HL-60/S4 (cell line): ENCODE results near the gene APRT.

Experiments
- in situ Hi-C: fragments of 300-500 bp; cut with MboI; formaldehyde crosslinking; loops from 2 replicates; pipeline ENCODE4 v1.14.3; 2022; ENCODE audit warnings: low sequenced_read_pairs

APRT gene, protein sequence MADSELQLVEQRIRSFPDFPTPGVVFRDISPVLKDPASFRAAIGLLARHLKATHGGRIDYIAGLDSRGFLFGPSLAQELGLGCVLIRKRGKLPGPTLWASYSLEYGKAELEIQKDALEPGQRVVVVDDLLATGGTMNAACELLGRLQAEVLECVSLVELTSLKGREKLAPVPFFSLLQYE

GRCh38 chr16:88811769-88812512 is at the start of gene APRT:
Gene APRT, minus strand, starts transcription at chr16:88811928. Its CDS starts 29 bp downstream, at chr16:88811899.
- in situ Hi-C loops, result no loop called here

GRCh38 chr16:88861359-88861758 is 49.6 kb upstream of the APRT start:
- in situ Hi-C loops, result no loop called here

DNA sequence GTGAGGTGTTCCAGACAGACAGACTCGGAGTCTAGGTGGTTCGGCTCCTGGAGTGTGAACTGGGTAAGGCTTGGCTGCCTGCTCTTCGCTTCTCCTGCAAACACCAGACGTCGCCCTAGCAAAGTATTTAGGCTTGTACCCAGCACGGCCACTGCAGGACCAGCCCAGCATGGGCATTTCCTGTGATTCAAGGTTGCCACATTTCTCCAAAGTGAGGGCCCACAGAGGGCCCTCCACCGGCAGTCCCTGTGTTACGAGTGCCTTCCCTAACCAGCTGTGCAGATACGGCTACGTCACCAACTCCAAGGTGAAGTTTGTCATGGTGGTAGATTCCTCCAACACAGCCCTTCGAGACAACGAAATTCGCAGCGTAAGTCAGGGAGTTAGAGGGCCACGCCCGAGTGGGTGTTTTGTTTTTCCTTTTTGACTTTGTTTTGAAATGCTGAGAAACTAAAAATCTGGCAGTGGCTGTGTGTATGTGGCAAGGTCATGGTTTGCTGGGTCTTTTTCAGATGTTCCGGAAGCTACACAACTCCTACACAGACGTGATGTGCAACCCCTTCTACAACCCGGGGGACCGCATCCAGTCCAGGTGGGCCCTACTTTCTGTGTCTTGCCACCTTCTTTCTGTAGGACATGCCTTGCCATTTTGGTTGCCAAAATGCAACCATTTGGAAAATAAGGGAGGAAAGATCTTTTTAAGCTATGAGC is 47.8 kb upstream of the APRT start:
- in situ Hi-C loops, result no loop called here

DNA sequence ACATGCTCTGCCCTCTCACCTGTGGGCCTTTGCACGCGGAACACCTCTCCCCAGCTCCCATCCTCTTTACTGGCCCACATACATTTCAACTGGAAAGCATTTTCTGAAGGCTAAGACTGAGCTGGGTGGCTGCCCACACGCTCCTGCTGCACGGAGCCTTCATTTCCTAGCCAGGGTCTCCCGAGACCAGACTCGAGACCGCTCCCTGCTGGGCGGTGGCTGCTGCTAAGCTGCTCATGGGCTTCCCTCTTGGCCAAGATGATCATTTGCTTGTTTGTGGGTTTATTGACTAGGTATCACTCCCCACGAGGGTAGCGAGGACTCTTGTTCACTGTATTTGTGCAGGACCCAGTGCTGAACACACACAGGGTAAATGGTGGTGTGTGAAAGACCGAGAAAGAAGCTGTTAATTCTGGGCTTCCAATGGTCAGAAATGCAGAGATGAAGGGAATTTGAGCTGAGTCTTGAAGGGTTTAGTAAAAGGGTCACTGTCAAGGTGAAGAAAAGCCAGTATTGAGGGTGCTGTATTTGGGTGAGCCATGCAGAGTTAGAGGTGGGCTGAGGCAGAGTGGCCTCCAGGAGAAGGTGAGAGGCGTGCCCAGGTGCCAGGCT is 46.1 kb upstream of the APRT start:
- in situ Hi-C loops, result no loop called here

- in situ Hi-C loops, result no loop called here
Observed at GRCh38 chr16:88856828-88857727, 45.4 kb upstream of the APRT start, which contains the start of the genes GALNS and TRAPPC2L. Gene GALNS, minus strand, starts transcription at chr16:88856947. Its CDS starts 70 bp downstream, at chr16:88856877. Gene TRAPPC2L, plus strand, starts transcription at chr16:88857127. Its CDS starts 24 bp downstream, at chr16:88857151.

- in situ Hi-C loops, result no loop called here
Observed at GRCh38 chr16:88856122-88856827, 44.5 kb upstream of the APRT start.

- in situ Hi-C loops, result no loop called here
Observed at GRCh38 chr16:88855736-88856121, 44.0 kb upstream of the APRT start.

DNA sequence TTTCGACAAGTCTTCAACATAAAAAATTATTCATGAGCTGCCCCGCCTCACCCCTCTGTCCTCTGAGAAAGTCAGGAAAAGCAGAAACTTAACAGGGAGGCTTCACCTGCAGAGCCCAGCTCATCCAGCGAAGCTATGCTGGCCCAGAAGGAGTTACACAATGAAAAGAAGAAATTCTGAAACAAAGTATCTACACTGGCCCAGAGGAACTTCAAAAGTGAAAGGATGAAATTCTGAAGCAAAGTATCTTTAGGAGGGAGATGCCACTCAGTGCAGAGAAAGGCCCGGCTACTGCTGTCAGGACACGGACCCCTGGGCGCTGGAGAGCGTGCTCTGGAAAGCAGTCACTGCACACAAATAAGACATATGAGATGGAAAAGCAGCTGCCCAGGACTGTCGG is 43.4 kb upstream of the APRT start:
- in situ Hi-C loops, result no loop called here

GRCh38 chr16:88854306-88855111 is 42.8 kb upstream of the APRT start:
- in situ Hi-C loops, result no loop called here

DNA sequence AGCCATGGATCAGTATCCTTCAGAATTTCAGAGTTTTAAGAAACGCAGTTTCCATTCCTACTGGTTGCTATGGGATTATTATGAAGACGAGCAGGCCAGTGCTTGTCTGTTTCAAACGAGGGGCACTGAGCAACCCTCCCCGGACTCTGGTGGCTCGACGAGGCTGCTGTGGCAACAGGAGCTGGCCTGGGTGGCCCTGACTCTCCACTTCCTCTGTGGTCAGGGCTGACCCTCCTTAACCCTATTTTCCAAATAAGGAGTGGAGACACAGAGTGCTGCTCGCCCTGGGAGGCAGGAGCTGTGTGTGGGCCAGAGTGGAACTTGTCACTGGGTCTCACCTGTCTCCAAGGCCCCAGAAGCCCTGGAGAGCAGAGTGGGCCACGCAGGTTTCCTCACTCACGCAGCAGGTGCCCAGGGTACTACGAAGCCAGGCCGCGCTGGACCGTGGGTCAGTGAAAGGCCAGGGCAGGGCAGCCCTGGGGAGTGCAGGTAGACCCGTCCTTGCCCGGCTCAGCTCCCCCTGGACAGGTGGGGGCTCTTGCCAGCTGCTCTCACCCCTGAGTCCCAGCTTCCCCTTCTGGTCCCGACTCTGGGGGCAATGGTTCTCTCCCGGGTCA is 41.7 kb upstream of the APRT start:
- in situ Hi-C loops, result no loop called here

GRCh38 chr16:88851616-88852015 is 39.9 kb upstream of the APRT start:
- in situ Hi-C loops, result no loop called here

- in situ Hi-C loops, result no loop called here
Observed at GRCh38 chr16:88850531-88851199, 38.9 kb upstream of the APRT start.

GRCh38 chr16:88848557-88848956 is 36.8 kb upstream of the APRT start:
- in situ Hi-C loops, result no loop called here

- in situ Hi-C loops, result no loop called here
Observed at GRCh38 chr16:88847654-88848053, 35.9 kb upstream of the APRT start.

DNA sequence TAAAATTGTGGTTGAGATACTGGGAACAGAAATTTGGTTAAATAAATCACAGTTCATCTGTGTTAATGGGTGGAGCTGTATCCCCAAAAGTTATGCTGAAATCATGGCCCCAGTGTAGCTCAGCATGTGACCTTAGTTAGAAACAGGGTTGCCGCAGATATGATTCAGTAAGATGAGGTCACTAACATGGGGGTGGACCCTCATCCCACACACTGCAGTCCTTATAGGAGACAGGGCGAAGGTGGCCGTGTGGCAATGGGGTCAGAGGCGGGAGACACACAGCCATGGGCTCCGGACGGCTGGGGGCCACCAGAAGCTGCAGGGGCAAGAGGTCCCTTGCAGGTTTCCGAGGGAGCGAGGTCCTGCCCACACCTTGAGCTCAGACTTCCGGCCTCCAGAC is 34.4 kb upstream of the APRT start:
- in situ Hi-C loops, result no loop called here

DNA sequence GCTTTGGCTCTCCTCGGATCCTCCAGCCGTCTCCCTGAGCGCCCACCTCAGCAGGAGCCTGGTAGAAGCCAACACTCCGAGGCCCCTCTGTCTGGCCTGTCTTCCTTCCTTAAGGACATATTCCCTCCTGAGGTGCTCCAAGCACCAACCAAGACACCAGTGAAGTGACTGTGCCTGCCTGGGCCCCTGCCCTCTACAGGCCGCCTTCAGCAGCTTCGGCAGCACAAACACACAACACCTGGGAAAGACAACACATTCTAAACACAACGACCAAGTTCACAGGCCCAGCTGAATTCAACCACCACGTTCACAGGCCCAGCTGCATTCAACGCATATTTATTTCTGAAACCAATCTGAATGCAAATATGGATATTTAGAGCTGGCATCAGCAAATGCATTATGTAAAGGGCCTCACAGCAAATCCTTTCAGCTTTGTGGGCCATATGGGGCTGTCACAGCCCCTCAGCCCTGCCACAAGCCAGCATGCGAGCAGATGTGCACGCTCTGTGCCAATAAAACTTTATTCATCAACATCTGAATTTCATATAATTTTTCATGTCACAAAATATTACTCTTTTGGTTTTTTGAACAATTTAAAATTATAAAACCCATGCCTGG is 32.8 kb upstream of the APRT start:
- in situ Hi-C loops, result no loop called here

GRCh38 chr16:88843256-88843655 is 31.5 kb upstream of the APRT start:
- in situ Hi-C loops, result no loop called here

DNA sequence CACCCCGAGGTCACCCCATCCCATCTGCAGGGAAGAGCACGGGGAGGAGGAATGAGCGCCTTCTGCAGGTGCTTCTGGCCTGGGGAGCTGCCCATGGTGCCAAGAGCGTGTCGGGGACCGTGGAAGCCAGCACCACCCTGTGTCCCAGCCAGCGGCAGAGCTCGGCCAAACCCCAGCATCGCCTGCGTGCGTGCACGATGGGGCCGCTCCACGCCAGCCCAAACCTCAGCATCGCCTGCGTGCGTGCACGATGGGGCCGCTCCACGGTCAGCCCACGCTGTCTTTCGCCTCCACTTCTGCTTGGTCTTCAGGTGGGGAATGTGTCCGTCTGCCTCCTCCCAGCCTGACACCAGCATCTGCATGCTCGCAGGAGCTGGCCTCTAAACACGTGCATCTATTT is 31.1 kb upstream of the APRT start:
- in situ Hi-C loops, result no loop called here
